Measurements from ENCODE around the gene TSSC4. TPM values are rescaled to one million over a fixed set of nuclear protein-coding genes. Genes with fewer than 3 reads are reported as not detected.

TSSC4 gene
- total RNA-seq, 3 donors from 2014 or later (not counting 1 experiment from before 2014, with no cell fraction given) = 52.8 to 67.9 (median 59.3) TPM

DNA sequence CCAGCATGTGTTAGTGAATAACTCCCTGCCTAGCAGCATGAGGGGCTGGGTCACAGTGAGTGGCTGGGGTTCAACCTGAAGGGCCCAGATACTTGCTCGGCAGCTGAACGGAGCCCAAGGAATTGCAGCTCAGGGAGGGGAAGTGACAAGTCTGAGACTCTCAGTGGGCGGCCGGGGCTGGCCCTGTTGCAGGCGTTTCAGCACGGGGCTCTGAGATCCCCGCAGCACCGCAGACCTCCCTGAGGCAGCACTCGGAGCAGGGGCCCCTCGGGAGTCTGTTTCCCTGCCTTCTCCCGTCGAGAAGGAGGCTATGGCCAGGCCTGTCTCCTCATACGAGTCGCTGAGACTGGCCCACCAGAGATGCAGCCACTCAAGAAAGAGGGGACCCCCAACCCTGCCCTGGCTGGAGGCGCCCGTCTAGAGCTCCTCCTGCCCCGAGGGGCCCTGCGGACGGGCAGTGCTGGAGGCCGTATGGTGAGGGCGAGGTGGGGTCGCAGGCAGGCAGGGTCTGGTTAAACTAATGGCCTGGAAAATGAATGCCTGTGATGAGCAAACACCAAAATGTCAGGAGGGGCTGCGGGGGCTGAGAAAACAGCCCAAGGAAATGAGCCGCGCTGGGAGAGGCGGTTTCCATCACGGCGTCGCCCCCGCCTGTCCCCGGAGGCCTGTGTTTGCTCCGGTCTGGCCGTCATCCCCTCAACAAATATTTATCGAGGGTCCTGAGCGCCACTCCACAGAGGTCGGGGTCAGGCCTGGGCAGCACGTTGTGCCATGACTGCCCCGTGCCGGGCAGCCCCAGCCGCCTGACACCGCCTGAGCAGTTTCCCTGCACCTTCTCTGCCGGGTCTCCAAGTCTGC lies 9.3 kb downstream of the TSSC4 start:
- no peak for ATAC-seq
- 82% methylated on average over 42 of the region's 42 CpGs for WGBS (ENCODE audit: insufficient coverage)

DNA sequence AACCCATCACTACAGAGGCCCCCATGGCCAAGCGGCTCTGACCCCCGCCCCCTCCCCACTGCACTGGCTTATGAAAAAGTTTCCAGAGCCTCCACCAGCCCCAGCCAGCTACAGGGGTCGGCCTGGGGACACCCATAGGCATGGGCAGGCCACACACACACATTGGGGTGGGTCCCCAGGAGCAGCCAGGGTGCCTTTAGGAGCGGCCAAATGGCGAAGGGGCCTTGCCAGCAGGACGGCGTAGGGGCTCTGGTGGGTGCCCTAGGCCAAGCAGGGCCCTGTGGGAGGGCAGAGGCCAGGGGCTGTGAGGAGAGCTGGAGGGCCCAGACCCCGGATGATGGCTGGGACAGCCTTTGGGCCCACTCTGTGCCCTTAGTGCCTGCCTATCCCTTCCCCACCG lies 10.1 kb downstream of the TSSC4 start:
- Mint-ChIP-seq H3K27me3 (ENCODE audit: low read depth in 2 of 2) (no peaks in the 10 kb centered on the region), H3K9me3 (no peaks in the 10 kb centered on the region), H3K27ac (no peak overlapping the region), H3K4me1 (no peaks in the 10 kb centered on the region), H3K4me3 (no peak overlapping the region), H3K36me3 (no peaks in the 10 kb centered on the region)
- ATAC-seq (no peak), DNase-seq (no peak)
- intact Hi-C loops (cut with micrococcal nuclease) = no loop called here
- no peaks in the 10 kb centered on the region for H3K27me3 ChIP-seq (ENCODE audit: control insufficient read depth, insufficient read depth, low read length)
- no peaks in the 10 kb centered on the region for H3K9me3 ChIP-seq (ENCODE audit: control insufficient read depth, insufficient read depth, low read length)
- no peak overlapping the region for H3K27ac ChIP-seq (ENCODE audit: low read length)
- no peaks in the 10 kb centered on the region for H3K4me1 ChIP-seq (ENCODE audit: control insufficient read depth, insufficient read depth, low read length)
- H3K4me3 ChIP-seq (ENCODE audit: low read length) = no peak overlapping the region
- no peaks in the 10 kb centered on the region for H3K36me3 ChIP-seq (ENCODE audit: control insufficient read depth, insufficient read depth, low read length)
- no peak for TF ChIP-seq CTCF (IDR thresholded peaks at IDR 0.05)
- WGBS (ENCODE audit: insufficient coverage) = 87% methylated on average over 9 of the region's 9 CpGs

More for the DNA sequence above, 9.3 kb downstream of the TSSC4 start:
- intact Hi-C loops (cut with micrococcal nuclease) = no loop called here
- TF ChIP-seq CTCF (IDR thresholded peaks at IDR 0.05) = no peak
- no peak overlapping the region for H3K4me3 Mint-ChIP-seq
- H3K27ac Mint-ChIP-seq = no peak overlapping the region
- Histone ChIP-seq H3K27ac (ENCODE audit: low read length) (no peak overlapping the region), H3K36me3 (ENCODE audit: control insufficient read depth, insufficient read depth, low read length) (no peaks in the 10 kb centered on the region), H3K27me3 (ENCODE audit: control insufficient read depth, insufficient read depth, low read length) (no peaks in the 10 kb centered on the region), H3K9me3 (ENCODE audit: control insufficient read depth, insufficient read depth, low read length) (no peaks in the 10 kb centered on the region), H3K4me1 (ENCODE audit: control insufficient read depth, insufficient read depth, low read length) (no peaks in the 10 kb centered on the region), H3K4me3 (ENCODE audit: low read length) (no peak overlapping the region)
- DNase-seq = no peak
- no peaks in the 10 kb centered on the region for H3K9me3 Mint-ChIP-seq
- H3K4me1 Mint-ChIP-seq = no peaks in the 10 kb centered on the region
- H3K36me3 Mint-ChIP-seq = no peaks in the 10 kb centered on the region
- no peaks in the 10 kb centered on the region for H3K27me3 Mint-ChIP-seq (ENCODE audit: low read depth in 2 of 2)

DNA sequence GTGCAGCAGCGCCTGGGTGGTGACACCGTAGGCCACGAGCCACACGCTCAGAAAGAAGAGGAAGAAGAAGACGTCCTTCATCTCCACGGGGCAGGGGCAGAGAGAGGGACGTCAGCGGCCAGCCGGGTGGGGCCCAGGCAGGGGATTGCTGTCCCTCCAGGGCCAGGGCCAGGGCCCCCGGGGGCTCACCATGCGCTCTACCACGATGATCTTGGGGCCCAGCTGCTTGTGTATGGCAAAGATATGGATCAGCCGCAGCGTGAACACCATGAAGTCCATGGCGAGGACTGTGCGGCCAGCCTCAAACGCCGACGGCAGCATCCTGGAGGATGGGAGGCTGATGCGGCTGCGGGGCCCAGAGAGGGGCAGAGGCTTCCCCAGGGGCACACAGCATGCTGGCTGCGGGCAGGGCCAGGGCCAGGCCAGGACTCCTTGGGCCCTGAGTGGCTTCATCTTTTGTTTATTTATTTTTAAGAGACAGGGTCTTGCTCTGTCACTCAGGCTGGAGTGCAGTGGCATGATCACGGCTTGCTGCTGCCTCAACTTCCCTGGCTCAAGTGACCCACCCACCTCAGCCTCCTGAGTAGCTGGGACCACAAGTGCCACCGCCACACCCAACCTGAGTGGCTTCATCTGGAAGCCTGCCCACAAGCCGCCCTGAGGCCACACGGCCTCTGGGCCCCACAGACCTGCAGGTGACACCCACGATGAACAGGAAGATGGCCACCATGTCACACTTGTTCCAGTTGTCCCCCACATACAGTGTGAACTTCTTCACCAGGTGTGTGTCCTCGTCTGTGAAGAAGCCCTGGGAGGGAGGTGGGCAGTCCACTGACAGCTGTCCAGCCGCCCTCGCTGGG lies 11.1 kb downstream of the TSSC4 start:
- 74% methylated on average over 30 of the region's 30 CpGs for WGBS (ENCODE audit: insufficient coverage)
- Mint-ChIP-seq H3K4me1 (no peaks in the 10 kb centered on the region), H3K4me3 (no peak overlapping the region), H3K36me3 (no peaks in the 10 kb centered on the region), H3K27me3 (ENCODE audit: low read depth in 2 of 2) (no peaks in the 10 kb centered on the region), H3K27ac (no peak overlapping the region), H3K9me3 (no peaks in the 10 kb centered on the region)
- Histone ChIP-seq H3K4me1 (ENCODE audit: control insufficient read depth, insufficient read depth, low read length) (no peaks in the 10 kb centered on the region), H3K27me3 (ENCODE audit: control insufficient read depth, insufficient read depth, low read length) (no peaks in the 10 kb centered on the region), H3K27ac (ENCODE audit: low read length) (no peak overlapping the region), H3K4me3 (ENCODE audit: low read length) (no peak overlapping the region), H3K36me3 (ENCODE audit: control insufficient read depth, insufficient read depth, low read length) (no peaks in the 10 kb centered on the region), H3K9me3 (ENCODE audit: control insufficient read depth, insufficient read depth, low read length) (no peaks in the 10 kb centered on the region)
- TF ChIP-seq CTCF (IDR thresholded peaks at IDR 0.05) = no peak
- intact Hi-C loops (cut with micrococcal nuclease) = no loop called here
- DNase-seq (no peak), ATAC-seq (no peak)

Measured in natural killer cell (primary cell).